MG63 (cell line): ENCODE results near the gene NTRK3. TPM values are rescaled to one million over a fixed set of nuclear protein-coding genes. Genes with fewer than 3 reads are reported as not detected.

Experiments used
- DNase-seq: peaks from one replicate; pipeline ENCODE4 v3.0.0-alpha.2; 2020
- H3K27me3 ChIP-seq: fragments of 250-450 bp; sonication (Bioruptor Pico); 2 replicates; pipeline ENCODE4 v1.5.1; 2020; ENCODE audit warnings: mild to moderate bottlenecking, moderate library complexity
- H3K36me3 ChIP-seq: fragments of 250-450 bp; sonication (Bioruptor Pico); 2 replicates; pipeline ENCODE4 v1.5.1; 2020; ENCODE audit warnings: mild to moderate bottlenecking, moderate library complexity
- H3K4me3 ChIP-seq: fragments of 250-450 bp; sonication (Bioruptor Pico); 2 replicates; pipeline ENCODE4 v1.5.1; 2020; ENCODE audit warnings: mild to moderate bottlenecking, moderate library complexity
- H3K9me3 ChIP-seq: fragments of 250-450 bp; sonication (Bioruptor Pico); 2 replicates; pipeline ENCODE4 v1.5.1; 2020; ENCODE audit warnings: mild to moderate bottlenecking, moderate library complexity
- total RNA-seq: library from RNA; depleted of rRNA; stranded (reverse); fragments of >200 nt; shearing (Covaris generic); gene quantifications from 2 replicates; pipeline ENCODE4 v1.2.3, GENCODE V29; 2014; ENCODE audit warnings: low replicate concordance

The NTRK3 gene
- total RNA-seq, 1 experiment from 2014 or later, result 4.0 TPM

GRCh38 chr15:88219623-88220022 lies 36.9 kb downstream of the NTRK3 start:
- no peaks in the 10 kb centered on the region for H3K27me3 ChIP-seq
- no peaks in the 10 kb centered on the region for H3K36me3 ChIP-seq
- H3K9me3 ChIP-seq, result no peaks in the 10 kb centered on the region
- H3K4me3 ChIP-seq, result no peak overlapping the region
- DNase-seq, result no peak

DNA sequence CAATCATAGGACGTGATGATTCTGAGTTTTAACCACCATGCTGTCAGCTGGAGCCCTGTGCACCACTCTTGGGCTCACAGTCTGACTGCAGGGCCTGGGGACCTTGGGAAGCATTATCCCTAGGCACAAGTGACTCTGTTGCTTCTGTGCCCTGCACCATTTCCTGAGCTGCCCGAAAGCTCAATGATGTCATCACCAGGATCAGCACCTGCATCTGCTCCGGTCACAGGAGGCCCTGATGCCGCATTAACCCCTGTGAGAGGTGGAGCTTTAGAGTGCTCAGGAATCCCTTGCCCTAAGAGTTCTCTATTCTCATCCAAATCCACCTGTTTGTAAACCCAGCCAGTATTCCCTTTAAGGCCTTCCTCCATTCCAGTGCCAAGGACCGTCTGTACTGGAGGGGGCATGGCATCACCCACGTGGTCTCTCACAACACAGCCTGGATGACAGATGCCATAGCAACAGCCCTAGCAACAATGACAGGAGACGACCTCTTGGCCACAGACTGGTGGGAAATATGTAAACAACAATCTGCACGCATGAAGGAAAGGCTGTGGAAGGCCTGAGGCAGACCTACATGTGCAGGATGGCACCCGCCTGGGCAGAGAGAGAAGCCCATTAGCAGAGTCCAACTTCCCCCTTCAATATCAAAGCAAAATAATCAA lies 37.9 kb downstream of the NTRK3 start:
- Histone ChIP-seq H3K36me3 (no peaks in the 10 kb centered on the region), H3K27me3 (no peaks in the 10 kb centered on the region), H3K4me3 (no peak overlapping the region), H3K9me3 (no peaks in the 10 kb centered on the region)
- DNase-seq, result no peak

- Histone ChIP-seq H3K4me3 (no peak overlapping the region), H3K9me3 (no peaks in the 10 kb centered on the region), H3K27me3 (no peaks in the 10 kb centered on the region), H3K36me3 (no peaks in the 10 kb centered on the region)
- DNase-seq, result no peak
Measured at GRCh38 chr15:88215066-88215648, 41.4 kb downstream of the NTRK3 start.

GRCh38 chr15:88209111-88209510 lies 47.4 kb downstream of the NTRK3 start:
- Histone ChIP-seq H3K9me3 (no peaks in the 10 kb centered on the region), H3K4me3 (no peak overlapping the region), H3K27me3 (no peaks in the 10 kb centered on the region), H3K36me3 (no peaks in the 10 kb centered on the region)
- DNase-seq, result no peak

DNA sequence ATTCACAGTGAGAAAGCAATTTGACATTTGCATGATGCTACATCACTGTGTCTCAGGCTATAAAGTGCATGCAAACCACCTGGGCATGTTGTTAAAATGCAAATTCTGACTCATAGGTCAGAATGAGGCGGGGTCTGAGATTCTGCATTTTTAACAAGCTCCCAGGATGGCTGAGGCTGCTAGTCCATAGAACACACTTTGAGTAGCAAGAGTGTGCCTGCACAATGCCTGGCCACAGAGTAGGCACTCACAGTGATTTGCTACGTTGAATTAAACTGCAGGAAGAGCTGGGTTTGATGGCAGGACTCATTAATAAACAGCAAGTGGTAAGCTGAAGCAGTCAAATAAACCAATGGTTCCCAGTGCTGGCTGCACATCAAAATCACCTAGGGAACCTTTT lies 48.1 kb downstream of the NTRK3 start:
- H3K27me3 ChIP-seq, result no peaks in the 10 kb centered on the region
- no peak for DNase-seq
- no peaks in the 10 kb centered on the region for H3K36me3 ChIP-seq
- no peaks in the 10 kb centered on the region for H3K9me3 ChIP-seq
- no peak overlapping the region for H3K4me3 ChIP-seq

DNA sequence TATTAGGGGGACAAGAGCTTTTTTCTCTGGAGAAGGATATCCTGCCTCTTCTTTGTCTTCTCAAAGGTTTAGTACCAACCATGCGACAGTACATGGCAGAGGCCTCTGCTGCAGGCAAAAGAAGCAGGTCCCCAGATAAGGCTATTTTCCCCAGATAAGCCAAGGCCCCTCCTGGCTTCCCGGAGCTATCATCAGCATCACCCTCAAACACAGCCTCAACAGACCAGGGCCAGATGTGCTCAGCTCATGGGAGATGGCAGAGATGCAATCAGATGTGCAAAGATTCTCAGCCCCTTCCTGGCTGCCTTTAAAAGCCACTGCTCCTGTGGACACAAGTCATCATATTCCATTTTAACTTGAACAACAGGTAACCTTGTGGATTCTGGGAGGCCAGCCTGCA lies 49.0 kb downstream of the NTRK3 start:
- H3K36me3 ChIP-seq, result no peaks in the 10 kb centered on the region
- no peaks in the 10 kb centered on the region for H3K27me3 ChIP-seq
- no peak overlapping the region for H3K4me3 ChIP-seq
- DNase-seq, result no peak
- no peaks in the 10 kb centered on the region for H3K9me3 ChIP-seq

DNA sequence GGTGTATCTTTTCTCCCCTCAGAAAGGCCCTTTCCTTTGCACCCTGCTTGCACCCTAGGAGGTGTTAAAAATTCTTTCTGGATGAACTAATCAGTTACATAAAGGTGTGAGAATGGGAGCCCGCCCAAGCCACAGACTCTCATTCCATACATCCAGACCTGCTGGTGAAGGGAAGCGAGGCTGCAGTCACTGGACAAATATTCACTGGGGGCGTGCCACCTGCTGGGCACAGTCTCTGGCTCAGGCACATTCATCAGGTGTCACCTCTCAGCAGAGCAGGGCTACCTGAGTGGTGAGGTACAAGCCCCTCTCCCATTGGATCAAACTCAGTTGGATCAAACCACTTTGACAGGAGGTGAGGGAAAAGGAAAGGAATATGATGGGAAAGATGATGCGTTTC lies 52.0 kb downstream of the NTRK3 start:
- DNase-seq, result no peak
- Histone ChIP-seq H3K9me3 (no peaks in the 10 kb centered on the region), H3K4me3 (no peak overlapping the region), H3K36me3 (no peaks in the 10 kb centered on the region), H3K27me3 (no peaks in the 10 kb centered on the region)

- DNase-seq, result peak; percentile 74
- no peaks in the 10 kb centered on the region for H3K27me3 ChIP-seq
- H3K36me3 ChIP-seq, result no peaks in the 10 kb centered on the region
- H3K4me3 ChIP-seq, result no peak overlapping the region
- no peaks in the 10 kb centered on the region for H3K9me3 ChIP-seq
Measured at GRCh38 chr15:88202231-88202630, 54.3 kb downstream of the NTRK3 start.

- no peaks in the 10 kb centered on the region for H3K36me3 ChIP-seq
- no peak for DNase-seq
- no peaks in the 10 kb centered on the region for H3K27me3 ChIP-seq
- no peaks in the 10 kb centered on the region for H3K9me3 ChIP-seq
- no peak overlapping the region for H3K4me3 ChIP-seq
Measured at GRCh38 chr15:88201207-88201606, 55.3 kb downstream of the NTRK3 start.

- DNase-seq, result no peak
- no peaks in the 10 kb centered on the region for H3K27me3 ChIP-seq
- no peaks in the 10 kb centered on the region for H3K9me3 ChIP-seq
- H3K4me3 ChIP-seq, result no peak overlapping the region
- no peaks in the 10 kb centered on the region for H3K36me3 ChIP-seq
Measured at GRCh38 chr15:88196961-88197360, 59.6 kb downstream of the NTRK3 start.

DNA sequence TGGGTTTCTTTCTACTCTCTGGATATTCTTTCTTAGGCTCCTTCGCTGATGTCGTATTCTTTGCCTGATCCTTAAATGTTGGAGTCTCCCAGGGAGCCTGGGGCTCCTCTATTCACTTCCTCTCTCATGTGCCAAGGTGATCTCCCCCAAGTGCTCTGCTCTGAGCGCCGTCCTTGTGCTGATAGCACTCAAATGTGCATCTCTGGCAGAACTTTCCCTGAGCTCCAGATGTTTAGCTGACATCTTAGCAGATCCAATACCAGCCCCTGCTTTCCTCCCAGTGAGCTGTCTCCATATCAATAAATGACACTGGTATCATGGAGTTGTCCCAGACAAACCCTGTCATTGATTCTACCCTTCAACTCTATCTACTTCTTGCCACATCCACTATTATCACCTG lies 62.4 kb downstream of the NTRK3 start:
- Histone ChIP-seq H3K4me3 (no peak overlapping the region), H3K36me3 (no peaks in the 10 kb centered on the region), H3K9me3 (no peaks in the 10 kb centered on the region), H3K27me3 (no peaks in the 10 kb centered on the region)
- no peak for DNase-seq

DNA sequence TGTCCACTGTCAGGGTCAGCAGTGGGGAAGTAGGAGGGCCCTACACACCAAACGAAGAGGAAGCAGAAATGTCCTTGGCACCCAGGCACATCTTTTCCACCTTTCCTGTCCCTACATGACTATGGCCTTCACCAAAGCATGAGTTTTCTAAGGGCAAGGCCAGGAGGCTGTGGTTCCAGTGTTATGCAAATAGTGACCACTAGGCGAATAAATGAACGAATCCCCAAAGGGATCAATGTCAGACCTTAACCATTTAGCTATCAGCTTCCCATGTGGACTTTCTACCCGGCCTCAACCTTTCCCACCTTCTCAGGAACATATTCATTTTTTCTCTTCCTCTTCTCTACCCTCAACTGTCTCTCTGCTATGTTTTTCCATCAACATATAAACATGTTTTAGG lies 63.1 kb downstream of the NTRK3 start:
- H3K9me3 ChIP-seq, result no peaks in the 10 kb centered on the region
- H3K4me3 ChIP-seq, result no peak overlapping the region
- H3K27me3 ChIP-seq, result no peaks in the 10 kb centered on the region
- no peaks in the 10 kb centered on the region for H3K36me3 ChIP-seq
- DNase-seq, result no peak

DNA sequence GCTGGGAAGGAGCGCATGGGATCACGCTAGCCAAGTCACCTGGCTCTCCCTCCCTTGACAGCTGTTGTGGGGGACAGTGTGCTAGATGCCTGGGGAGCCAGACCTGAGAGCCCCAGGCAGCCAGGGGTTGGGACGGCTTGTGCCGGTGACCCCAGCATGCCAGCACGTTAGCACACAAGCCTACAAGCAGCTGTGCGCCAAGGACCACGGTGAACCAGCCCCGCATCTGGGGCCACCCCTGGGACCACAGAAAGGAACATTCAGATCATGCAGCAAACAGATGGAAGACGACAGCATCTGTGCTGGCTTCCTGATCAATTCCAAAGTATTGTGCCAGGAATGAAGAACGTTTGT lies 64.8 kb downstream of the NTRK3 start:
- H3K27me3 ChIP-seq, result no peaks in the 10 kb centered on the region
- DNase-seq, result no peak
- H3K9me3 ChIP-seq, result no peaks in the 10 kb centered on the region
- no peaks in the 10 kb centered on the region for H3K36me3 ChIP-seq
- no peak overlapping the region for H3K4me3 ChIP-seq

DNA sequence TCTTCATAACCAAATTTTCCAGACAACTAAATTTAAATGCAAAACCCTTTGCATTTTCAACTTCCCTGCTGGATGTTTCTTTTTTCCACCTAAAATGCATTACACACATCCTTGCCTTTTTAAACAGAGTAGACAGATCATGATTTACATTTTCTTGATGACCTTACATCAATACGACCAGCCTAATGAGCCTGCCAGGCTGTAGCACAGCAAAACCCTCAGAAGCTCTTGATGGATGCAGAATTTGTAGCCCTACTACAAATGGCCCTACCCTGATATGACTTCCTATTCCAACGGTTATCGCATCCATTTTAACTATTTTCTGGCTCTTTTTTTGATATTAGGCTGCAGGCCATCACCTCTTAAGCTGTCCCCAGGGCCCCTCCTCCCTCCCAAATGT lies 66.3 kb downstream of the NTRK3 start:
- DNase-seq, result no peak
- H3K4me3 ChIP-seq, result no peak overlapping the region
- no peaks in the 10 kb centered on the region for H3K9me3 ChIP-seq
- 0 out of 2 replicates have a peak, but pooled peaks cover 2% of the 10 kb centered on the region for H3K27me3 ChIP-seq
- H3K36me3 ChIP-seq, result no peaks in the 10 kb centered on the region

DNA sequence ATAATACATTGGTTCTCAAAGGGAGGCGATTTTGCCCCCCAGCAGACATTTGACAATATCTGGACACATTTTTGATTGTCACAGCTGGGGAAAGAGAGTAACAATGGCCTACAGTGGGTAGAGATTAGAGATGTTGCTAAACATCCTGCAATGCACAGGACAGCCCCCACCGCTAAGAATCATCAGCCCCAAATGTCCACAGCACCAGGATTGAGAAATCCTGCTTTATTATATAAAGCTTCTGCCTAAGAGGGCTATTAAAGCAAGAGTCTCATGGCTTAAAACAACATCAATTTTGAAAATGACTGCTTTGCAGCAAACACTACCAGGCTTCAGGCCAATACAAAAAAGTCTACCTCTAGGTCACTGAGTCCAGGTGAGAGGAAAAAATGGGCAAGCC lies 68.2 kb downstream of the NTRK3 start:
- Histone ChIP-seq H3K36me3 (no peaks in the 10 kb centered on the region), H3K4me3 (no peak overlapping the region), H3K27me3 (0 out of 2 replicates have a peak, but pooled peaks cover 2% of the 10 kb centered on the region), H3K9me3 (no peaks in the 10 kb centered on the region)
- no peak for DNase-seq

GRCh38 chr15:88187195-88187594 lies 69.3 kb downstream of the NTRK3 start:
- no peak overlapping the region for H3K4me3 ChIP-seq
- H3K27me3 ChIP-seq, result 0 out of 2 replicates have a peak, but pooled peaks cover 2% of the 10 kb centered on the region
- no peaks in the 10 kb centered on the region for H3K36me3 ChIP-seq
- DNase-seq, result peak; percentile 58
- H3K9me3 ChIP-seq, result no peaks in the 10 kb centered on the region

DNA sequence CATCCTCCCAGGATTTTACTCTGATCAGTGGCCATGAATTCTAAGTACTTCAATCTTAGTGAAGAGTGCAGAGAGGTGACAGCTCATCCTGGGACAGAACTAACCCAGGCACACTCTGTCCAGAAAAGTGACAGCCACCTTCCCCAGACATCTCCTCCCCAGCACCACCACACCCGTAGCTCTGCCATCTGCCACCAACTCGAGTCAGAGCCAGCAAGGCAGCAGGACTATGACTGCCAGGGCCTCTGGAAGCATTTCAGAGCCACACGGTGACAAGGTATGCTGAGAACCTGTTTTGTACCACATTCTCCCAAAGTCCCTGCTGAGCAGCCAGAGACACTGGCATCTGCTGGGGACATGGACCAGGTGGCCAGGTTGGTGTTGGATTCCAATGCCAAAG lies 71.0 kb downstream of the NTRK3 start:
- H3K9me3 ChIP-seq, result no peaks in the 10 kb centered on the region
- H3K36me3 ChIP-seq, result no peaks in the 10 kb centered on the region
- 0 out of 2 replicates have a peak, but pooled peaks cover 2% of the 10 kb centered on the region for H3K27me3 ChIP-seq
- no peak for DNase-seq
- H3K4me3 ChIP-seq, result no peak overlapping the region

DNA sequence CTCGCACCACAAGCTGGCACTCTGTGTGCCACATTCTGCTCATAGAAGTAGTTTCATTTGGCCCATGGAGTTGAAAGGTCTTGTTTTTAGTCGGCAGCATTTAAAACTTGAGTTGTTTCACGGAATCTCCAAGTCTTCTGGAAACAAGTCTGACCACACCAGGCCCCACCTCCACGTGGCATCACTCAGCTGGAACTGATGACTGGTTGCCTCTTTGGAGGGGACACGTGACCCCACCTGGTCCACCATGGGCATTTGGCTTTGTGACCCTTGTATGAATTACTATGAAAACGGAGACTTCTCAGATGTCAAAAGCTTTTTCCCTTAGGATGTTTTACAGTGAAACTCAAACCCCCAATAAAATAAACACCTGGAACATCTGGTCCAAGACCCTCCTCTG lies 74.9 kb downstream of the NTRK3 start:
- Histone ChIP-seq H3K9me3 (no peaks in the 10 kb centered on the region), H3K4me3 (no peak overlapping the region), H3K36me3 (no peaks in the 10 kb centered on the region), H3K27me3 (0 out of 2 replicates have a peak, but pooled peaks cover 2% of the 10 kb centered on the region)
- no peak for DNase-seq
